T-helper 17 cell (primary cell): ENCODE results near the gene STAB2. TPM values are rescaled to one million over a fixed set of nuclear protein-coding genes. Genes with fewer than 3 reads are reported as not detected.

ENCODE experiments used
- ATAC-seq: fragments of 150-1000 bp; cut with Tn5 transposase; 2 replicates; pipeline ENCODE4 v1.10.0; 2021; ENCODE audit warnings: mild to moderate bottlenecking, moderate library complexity
- DNase-seq, 3 donors: peaks; one replicate each; pipeline versions ENCODE4 v3.0.0 to v3.0.0-alpha.2; 2020 to 2021
- H3K9me3 ChIP-seq: one replicate; pipeline ENCODE4 v1.7.0; 2013; ENCODE audit warnings: low read length, mild to moderate bottlenecking; ENCODE audit not compliant: control insufficient read depth, poor library complexity, severe bottlenecking
- H3K27ac Mint-ChIP-seq: one replicate; pipeline ENCODE4 v1.8.0; 2022; ENCODE audit warnings: mild to moderate bottlenecking, moderate library complexity, mixed read lengths
- H3K27me3 Mint-ChIP-seq: one replicate; pipeline ENCODE4 v1.8.0; 2022; ENCODE audit warnings: mixed read lengths
- H3K36me3 Mint-ChIP-seq: one replicate; pipeline ENCODE4 v1.8.0; 2022; ENCODE audit warnings: low read depth, mixed read lengths
- H3K4me1 Mint-ChIP-seq: one replicate; pipeline ENCODE4 v1.8.0; 2022; ENCODE audit warnings: mild to moderate bottlenecking, mixed read lengths
- H3K4me3 Mint-ChIP-seq: one replicate; pipeline ENCODE4 v1.8.0; 2022; ENCODE audit warnings: mild to moderate bottlenecking, moderate library complexity, mixed read lengths
- total RNA-seq, 4 donors: library from RNA in 2 of 4; stranded (reverse) in 2 of 4; gene quantifications; one replicate each; pipeline ENCODE4 v1.2.3 and lab custom pipeline; 2022 to 2026

The STAB2 gene, protein sequence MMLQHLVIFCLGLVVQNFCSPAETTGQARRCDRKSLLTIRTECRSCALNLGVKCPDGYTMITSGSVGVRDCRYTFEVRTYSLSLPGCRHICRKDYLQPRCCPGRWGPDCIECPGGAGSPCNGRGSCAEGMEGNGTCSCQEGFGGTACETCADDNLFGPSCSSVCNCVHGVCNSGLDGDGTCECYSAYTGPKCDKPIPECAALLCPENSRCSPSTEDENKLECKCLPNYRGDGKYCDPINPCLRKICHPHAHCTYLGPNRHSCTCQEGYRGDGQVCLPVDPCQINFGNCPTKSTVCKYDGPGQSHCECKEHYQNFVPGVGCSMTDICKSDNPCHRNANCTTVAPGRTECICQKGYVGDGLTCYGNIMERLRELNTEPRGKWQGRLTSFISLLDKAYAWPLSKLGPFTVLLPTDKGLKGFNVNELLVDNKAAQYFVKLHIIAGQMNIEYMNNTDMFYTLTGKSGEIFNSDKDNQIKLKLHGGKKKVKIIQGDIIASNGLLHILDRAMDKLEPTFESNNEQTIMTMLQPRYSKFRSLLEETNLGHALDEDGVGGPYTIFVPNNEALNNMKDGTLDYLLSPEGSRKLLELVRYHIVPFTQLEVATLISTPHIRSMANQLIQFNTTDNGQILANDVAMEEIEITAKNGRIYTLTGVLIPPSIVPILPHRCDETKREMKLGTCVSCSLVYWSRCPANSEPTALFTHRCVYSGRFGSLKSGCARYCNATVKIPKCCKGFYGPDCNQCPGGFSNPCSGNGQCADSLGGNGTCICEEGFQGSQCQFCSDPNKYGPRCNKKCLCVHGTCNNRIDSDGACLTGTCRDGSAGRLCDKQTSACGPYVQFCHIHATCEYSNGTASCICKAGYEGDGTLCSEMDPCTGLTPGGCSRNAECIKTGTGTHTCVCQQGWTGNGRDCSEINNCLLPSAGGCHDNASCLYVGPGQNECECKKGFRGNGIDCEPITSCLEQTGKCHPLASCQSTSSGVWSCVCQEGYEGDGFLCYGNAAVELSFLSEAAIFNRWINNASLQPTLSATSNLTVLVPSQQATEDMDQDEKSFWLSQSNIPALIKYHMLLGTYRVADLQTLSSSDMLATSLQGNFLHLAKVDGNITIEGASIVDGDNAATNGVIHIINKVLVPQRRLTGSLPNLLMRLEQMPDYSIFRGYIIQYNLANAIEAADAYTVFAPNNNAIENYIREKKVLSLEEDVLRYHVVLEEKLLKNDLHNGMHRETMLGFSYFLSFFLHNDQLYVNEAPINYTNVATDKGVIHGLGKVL (N-terminal part only)
- total RNA-seq (not detected), total RNA-seq (lab: John Stamatoyannopoulos, UW) (0 to 0.12 reads per million in 2 donors)

DNA sequence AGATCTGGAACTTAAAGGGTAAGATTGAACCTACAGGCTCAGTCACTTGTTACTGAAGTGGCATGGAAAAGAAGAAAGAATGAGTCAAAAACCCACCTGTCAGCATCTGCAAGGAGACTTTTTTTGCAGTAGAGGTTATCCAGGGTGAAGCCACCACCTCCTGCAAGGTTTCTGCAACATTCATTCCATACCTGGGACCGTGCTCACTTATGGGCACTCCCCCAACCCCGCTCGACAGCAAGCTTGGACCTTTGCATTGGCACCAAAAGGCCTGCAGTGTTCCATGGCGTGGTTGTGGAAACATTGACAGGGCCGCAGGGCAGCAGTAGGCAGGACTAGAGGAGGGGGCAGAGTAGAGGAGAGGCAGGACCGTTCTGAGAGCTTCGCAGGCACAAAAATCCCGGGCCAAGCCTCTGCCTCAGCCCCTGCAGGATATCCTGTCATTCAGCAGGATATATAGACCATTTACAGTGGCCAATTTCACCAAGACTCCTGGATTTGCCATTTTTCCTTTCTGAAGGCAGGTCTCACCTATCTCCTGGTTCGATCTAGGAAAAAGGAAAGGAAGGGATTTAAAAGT, at the start of gene STAB2:
Gene STAB2 (plus strand): TSS at position 483 of the 580 bp plus-strand sequence. CDS start 204 bp downstream, outside the sequence.
- no peaks in the 10 kb centered on the region for H3K9me3 ChIP-seq
- H3K27me3 Mint-ChIP-seq: peaks cover 46% of the 10 kb centered on the region
- H3K36me3 Mint-ChIP-seq: no peaks in the 10 kb centered on the region
- H3K27ac Mint-ChIP-seq: no peak within 1 kb of the TSS
- DNase-seq: no peak
- H3K4me3 Mint-ChIP-seq: no peak within 1 kb of the TSS
- no peaks in the 10 kb centered on the region for H3K4me1 Mint-ChIP-seq
- ATAC-seq: no peak

DNA sequence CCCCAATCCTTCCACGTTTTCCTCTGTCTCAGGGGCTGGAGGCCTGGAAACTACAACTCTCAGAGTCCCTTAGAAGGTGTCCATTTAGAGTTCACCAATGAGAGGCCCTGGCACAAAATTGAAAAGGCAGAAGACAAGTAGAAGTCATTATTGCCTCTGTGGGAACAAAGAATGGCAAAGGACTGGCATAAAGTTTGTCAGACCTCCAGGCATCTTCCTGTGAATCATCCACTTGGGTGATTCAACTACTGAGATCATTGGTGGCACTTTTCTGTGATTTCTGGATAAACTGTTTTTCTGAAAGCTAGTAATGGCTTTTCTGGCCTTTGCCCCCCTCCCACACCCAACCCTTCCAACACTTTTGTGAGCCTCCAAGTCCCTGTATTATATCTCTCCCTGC, 48.7 kb upstream of the STAB2 start:
- DNase-seq (no peak), ATAC-seq (no peak)
- H3K36me3 Mint-ChIP-seq: no peaks in the 10 kb centered on the region
- peaks cover 6% of the 10 kb centered on the region for H3K27me3 Mint-ChIP-seq
- no peaks in the 10 kb centered on the region for H3K9me3 ChIP-seq
- no peak overlapping the region for H3K4me3 Mint-ChIP-seq
- no peak overlapping the region for H3K27ac Mint-ChIP-seq
- peaks cover 5% of the 10 kb centered on the region for H3K4me1 Mint-ChIP-seq

DNA sequence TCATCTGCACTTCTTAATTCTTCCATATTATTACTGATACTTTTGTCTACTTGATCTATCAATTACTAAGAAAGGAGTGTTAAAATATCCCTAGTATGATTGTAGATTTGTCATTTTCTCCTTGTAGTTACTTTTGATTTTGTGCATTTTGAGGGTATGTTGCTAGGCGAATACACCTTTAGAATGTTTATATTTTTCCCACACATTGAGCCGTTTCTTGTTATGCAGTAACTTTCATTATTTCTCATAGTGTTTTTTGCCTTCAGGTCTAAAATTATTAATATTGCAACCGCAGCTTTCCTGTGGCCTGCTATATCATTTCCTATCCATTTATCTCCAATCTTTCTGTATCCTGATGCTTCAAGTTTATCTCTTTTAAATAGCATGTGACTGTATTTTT, 46.8 kb upstream of the STAB2 start:
- Mint-ChIP-seq H3K4me1 (peaks cover 5% of the 10 kb centered on the region), H3K27me3 (peaks cover 6% of the 10 kb centered on the region), H3K4me3 (no peak overlapping the region), H3K27ac (no peak overlapping the region), H3K36me3 (no peaks in the 10 kb centered on the region)
- ATAC-seq: no peak
- DNase-seq: no peak
- H3K9me3 ChIP-seq: no peaks in the 10 kb centered on the region

DNA sequence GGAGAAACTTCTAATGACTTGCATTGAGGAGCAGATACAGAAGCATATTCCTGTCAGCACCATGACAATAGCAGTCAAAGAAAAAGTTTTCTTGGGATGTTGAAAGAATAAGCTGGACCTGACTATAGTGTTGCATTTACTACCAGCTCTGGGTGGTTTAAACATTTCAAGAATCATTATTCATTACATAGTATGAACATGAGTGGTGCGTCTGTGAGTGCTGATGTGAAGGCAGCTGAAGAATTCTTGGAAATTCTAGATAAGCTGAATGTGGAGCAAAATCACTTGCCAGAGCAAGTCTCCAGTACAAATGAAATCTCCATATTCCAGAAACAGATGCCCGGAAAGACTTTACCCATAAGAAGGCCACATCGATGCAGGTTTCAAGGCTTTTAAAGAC, 45.0 kb upstream of the STAB2 start:
- DNase-seq: no peak
- H3K4me3 Mint-ChIP-seq: no peak overlapping the region
- H3K36me3 Mint-ChIP-seq: no peaks in the 10 kb centered on the region
- H3K27me3 Mint-ChIP-seq: peaks cover 14% of the 10 kb centered on the region
- H3K27ac Mint-ChIP-seq: no peak overlapping the region
- no peaks in the 10 kb centered on the region for H3K9me3 ChIP-seq
- ATAC-seq: no peak
- H3K4me1 Mint-ChIP-seq: peaks cover 5% of the 10 kb centered on the region

DNA sequence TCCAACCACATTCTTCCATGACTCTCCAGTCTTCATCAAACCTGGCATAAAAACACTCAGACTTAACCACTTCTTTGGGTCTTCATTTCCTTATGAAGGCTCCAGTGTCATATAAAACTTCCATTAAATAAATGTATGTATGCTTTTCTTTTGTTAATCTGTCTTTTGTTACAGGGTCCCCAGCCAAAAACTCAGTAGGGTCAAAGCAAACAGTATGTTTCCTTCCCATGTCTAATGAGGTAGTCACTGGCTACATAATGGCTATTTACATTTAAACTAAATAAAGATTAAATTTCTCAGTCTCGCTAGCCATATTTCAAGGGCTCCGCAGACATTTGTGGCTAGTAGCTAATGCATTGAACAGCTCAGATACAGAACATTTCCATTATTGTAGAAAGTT, 40.1 kb upstream of the STAB2 start:
- ATAC-seq (no peak), DNase-seq (no peak)
- peaks cover 2% of the 10 kb centered on the region for H3K4me1 Mint-ChIP-seq
- H3K27me3 Mint-ChIP-seq: peaks cover 18% of the 10 kb centered on the region
- no peak overlapping the region for H3K4me3 Mint-ChIP-seq
- no peak overlapping the region for H3K27ac Mint-ChIP-seq
- H3K9me3 ChIP-seq: no peaks in the 10 kb centered on the region
- no peaks in the 10 kb centered on the region for H3K36me3 Mint-ChIP-seq

DNA sequence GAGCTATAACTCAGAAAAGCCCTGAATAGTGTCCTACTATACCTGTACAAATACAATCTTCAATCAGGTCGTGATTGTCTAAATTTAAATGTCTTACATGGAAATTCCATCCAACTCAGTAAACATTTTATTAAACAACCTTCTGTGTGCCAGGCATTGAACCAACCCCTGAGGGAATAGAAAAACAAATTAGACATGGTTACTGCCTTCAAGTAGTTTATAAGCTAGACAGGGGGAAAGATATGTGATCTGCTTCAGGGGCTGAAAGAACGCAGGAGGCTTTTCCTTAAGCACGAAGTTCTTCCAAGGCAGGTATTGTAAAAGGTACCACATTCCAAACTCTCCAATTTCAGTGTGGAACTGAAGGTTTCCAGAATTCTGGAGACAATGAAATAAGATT, 39.7 kb upstream of the STAB2 start:
- DNase-seq (no peak), ATAC-seq (no peak)
- H3K36me3 Mint-ChIP-seq: no peaks in the 10 kb centered on the region
- no peak overlapping the region for H3K27ac Mint-ChIP-seq
- H3K9me3 ChIP-seq: no peaks in the 10 kb centered on the region
- peaks cover 2% of the 10 kb centered on the region for H3K4me1 Mint-ChIP-seq
- H3K27me3 Mint-ChIP-seq: peaks cover 22% of the 10 kb centered on the region
- no peak overlapping the region for H3K4me3 Mint-ChIP-seq

DNA sequence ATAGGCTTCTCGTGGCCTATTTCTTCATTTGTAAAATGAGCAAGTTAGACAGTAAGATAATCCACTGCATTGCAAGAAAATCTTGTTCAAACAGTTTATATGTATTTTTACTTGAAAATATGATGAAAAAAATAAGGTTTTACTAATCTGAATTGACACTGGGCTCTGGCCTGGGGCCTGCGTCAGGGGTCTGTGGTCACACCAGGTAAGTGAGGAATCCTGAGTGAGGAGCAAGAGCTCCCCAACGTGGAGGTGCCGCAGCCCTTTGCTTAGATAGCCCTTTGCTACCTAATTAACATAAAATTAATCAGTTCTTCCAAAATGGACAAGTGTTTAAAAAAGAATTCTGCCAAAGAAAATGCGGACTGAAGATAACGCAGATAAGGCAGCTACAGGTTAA, 39.1 kb upstream of the STAB2 start:
- DNase-seq (no peak), ATAC-seq (no peak)
- Mint-ChIP-seq H3K4me3 (no peak overlapping the region), H3K4me1 (peaks cover 2% of the 10 kb centered on the region), H3K27ac (no peak overlapping the region), H3K27me3 (peaks cover 27% of the 10 kb centered on the region), H3K36me3 (no peaks in the 10 kb centered on the region)
- H3K9me3 ChIP-seq: no peaks in the 10 kb centered on the region

DNA sequence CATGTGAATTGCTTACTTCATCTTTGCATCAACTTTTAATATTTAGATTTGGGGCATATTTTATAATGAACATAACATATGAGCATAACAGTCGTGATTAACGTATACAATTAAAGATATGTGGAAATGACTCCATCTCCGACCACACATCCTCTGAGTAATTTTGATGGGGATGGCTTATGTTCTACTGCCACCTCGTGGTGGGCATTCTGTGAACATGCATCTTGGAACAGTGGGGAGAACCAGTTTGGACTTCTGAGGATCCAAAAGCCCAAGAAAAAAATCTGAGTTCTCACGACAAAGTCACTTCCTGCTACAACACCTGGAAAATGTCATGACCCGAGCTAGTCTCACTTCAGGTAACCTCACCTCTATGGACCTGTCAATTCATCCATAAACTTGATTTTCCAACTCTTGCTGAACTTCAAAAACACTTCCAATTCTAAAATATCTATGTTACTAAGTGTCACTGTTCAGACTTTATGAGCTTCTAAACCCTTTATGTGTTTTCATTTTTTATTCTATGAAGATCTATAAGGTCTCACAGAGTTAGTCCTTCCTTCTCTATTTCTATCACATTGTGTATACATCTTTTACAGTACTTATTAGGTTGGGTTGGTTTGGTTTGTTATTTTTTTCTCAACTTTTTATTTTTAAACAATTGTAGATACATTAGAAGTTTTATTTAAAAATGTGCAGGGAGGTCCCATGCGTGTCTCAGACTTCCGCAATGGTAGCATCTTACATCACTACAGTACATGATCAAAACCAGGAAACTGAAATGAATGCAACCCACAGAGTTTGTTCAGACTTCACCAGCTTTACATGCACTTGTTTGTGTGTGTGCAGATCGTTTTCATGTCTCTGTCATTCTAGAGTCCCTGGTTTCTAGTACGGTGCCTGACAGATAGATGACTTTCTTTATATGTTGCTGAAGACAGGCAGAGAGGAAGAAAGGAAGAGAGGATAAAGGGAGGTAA, 38.2 kb upstream of the STAB2 start:
- peak; percentile 61 for ATAC-seq
- Mint-ChIP-seq H3K27me3 (peaks cover 37% of the 10 kb centered on the region), H3K4me3 (no peak overlapping the region), H3K36me3 (no peaks in the 10 kb centered on the region), H3K4me1 (peaks cover 2% of the 10 kb centered on the region), H3K27ac (no peak overlapping the region)
- DNase-seq: peak; percentile 15 to 47 (median 24)
- no peaks in the 10 kb centered on the region for H3K9me3 ChIP-seq

DNA sequence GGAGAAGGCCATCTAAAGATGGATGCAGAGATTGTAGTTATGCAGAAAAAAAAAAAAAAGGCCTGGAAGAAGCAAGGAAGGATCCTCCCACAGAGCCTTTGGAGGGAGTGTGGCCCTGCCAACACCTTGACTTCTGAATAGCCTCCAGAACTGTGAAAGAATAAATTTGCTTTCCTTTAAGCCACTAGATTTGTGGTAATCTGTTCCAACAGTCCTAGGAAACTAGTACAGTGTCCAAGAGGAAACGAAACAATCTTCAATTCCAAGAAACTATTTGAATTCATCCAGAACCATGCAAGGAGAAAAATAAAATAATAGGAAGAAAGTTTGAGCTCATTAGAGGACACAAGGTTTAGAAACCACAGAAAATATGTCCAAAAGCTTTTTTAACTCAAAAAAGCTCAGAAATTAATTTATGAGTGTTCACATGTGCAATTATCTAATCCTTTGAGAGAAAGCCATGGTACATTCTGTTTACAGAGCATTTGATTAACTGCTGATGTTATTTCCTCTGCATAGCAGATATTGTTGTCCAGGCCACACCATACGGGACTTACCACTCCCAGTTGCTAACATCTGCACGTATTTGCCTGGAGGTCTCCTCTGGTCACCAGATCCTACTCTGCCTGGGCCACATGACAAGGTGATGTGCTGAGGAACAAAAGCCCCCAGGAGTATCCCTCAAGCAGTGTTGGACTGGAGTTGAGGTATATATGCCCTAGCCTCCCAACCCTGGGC, 30.0 kb upstream of the STAB2 start:
- Mint-ChIP-seq H3K27me3 (peaks cover 57% of the 10 kb centered on the region), H3K4me1 (no peaks in the 10 kb centered on the region), H3K27ac (no peak overlapping the region), H3K36me3 (no peaks in the 10 kb centered on the region), H3K4me3 (no peak overlapping the region)
- no peaks in the 10 kb centered on the region for H3K9me3 ChIP-seq
- ATAC-seq (no peak), DNase-seq (no peak)

DNA sequence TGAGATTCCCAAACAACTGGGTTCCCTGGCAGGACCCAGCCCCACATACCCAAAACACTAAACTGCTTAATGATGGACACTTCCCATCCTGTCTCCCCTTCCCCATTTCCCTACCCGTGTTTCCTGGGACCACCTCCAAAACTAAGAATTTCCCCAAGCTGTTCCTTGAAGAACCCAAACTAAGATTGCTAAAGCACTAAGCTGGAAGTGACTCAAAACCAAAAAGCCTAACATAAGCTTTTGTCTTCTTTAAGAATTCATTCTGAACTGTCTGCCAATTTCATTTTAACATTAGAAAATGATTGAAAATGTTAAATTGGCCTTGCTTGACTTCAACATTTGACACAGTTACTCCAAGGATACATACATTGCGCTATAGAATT, 29.5 kb upstream of the STAB2 start:
- no peak for ATAC-seq
- no peaks in the 10 kb centered on the region for H3K36me3 Mint-ChIP-seq
- no peak overlapping the region for H3K27ac Mint-ChIP-seq
- no peak overlapping the region for H3K4me3 Mint-ChIP-seq
- H3K27me3 Mint-ChIP-seq: peaks cover 51% of the 10 kb centered on the region
- no peaks in the 10 kb centered on the region for H3K9me3 ChIP-seq
- H3K4me1 Mint-ChIP-seq: no peaks in the 10 kb centered on the region
- no peak for DNase-seq

DNA sequence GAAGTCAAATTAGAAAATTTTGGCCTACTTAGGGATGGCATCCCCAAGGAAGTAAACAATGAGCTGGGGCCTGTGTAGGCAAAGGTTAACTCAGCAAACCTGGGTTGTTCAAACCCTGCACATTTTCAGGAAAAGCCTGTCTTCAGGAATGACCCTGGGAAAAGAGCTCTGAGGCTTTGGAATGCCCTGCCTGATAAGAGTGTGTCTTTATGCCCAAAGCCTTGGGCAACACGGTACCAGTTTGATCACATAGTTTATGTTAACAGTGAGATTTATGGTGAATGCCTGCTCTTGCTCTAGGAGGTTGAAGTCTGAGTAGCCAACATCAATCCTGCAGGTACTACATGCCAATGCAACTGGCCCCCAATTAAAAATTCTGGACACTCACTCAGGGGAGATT, 28.2 kb upstream of the STAB2 start:
- no peak overlapping the region for H3K27ac Mint-ChIP-seq
- ATAC-seq (no peak), DNase-seq (no peak)
- H3K4me1 Mint-ChIP-seq: no peaks in the 10 kb centered on the region
- H3K36me3 Mint-ChIP-seq: no peaks in the 10 kb centered on the region
- peaks cover 43% of the 10 kb centered on the region for H3K27me3 Mint-ChIP-seq
- no peaks in the 10 kb centered on the region for H3K9me3 ChIP-seq
- H3K4me3 Mint-ChIP-seq: no peak overlapping the region
